Measurements from ENCODE around the gene ATL1.

The ATL1 gene

DNA sequence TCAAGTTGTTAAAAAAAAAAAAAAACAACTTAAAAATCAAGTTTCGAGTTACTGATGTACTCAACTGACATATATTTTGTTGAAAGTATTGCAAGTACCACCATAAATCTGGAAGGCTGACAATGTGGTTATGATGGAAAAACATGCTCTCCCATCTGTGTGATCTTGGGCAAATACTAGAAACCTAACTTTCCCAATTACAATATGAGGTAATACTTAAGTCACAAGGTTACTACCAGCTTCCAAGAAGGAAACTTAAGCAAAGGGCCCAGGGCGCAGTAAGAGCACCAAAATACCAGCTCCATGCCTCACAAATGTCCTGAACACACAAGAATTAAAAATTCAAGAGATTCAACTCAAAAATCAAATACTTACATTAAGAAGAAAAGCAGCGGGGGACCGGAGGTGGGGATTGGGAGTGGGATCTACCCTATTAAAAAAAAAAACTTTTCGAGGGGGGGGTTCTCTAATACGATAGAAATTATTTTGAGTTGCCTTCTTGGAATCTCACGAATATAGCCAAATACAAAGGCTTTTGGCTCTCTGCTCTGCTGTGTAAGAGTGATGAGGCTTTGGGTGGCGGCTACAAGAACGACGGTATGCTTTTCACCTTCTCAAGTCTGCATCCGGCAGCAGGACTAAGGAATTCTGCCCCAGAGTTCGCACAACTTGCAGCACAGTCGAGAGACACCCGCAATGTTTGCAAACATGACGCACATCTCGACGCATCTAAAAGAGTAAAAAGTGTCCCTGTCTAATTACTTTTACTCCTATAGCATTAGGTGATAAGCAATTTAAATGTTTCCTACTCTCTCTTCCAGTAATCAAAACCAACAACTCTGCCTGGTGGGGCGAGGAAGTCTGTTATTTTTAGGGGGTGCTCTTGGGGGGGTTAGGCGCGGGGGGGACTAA, 107.1 kb downstream of the ATL1 start:
- peaks cover 0 to 16% (median 0%) of the 10 kb centered on the region in 11 experiments; a peak in 2 of 22 replicates for H4K20me1 ChIP-seq
- peak overlapping the region; percentile 77 to 95 (median 86) for H3K27ac ChIP-seq
- H3K9me3 ChIP-seq (replicated peaks in 1 of 11) = peaks cover 0 to 5% (median 0%) of the 10 kb centered on the region in 11 experiments; a peak in 5 of 22 replicates
- peak overlapping the region; percentile 81 to 96 (median 90) for H3K4me3 ChIP-seq
- no peaks in the 10 kb centered on the region for H3K27me3 ChIP-seq
- H3K36me3 ChIP-seq = peaks cover 4 to 27% (median 20%) of the 10 kb centered on the region in 11 experiments; a peak in 19 of 22 replicates
- peak overlapping the region; percentile 85 to 96 (median 89) for H3K9ac ChIP-seq
- H3K4me1 ChIP-seq = peaks cover 18 to 42% (median 29%) of the 10 kb centered on the region in 10 experiments; a peak in 19 of 20 replicates
- no peak for TF ChIP-seq Cebpa-rat (IDR thresholded peaks at IDR 0.05)
- H3K4me2 ChIP-seq = peak overlapping the region; percentile 77 to 95 (median 88)

DNA sequence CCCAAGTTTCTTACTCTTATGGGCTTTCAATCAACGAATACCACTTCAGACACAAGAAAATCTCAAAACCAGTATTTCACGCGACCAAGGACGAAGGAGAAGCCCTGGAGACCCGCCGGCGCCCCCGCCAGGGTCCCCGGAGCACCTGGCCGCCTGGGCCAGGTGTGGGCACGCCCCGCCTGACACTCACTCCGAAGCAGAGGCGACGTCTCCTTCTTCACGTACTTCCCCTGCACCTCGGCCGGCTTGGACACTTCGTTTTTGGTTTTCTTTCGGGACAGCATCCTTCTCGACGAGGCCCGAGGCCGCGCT, 107.7 kb downstream of the ATL1 start:
- Histone ChIP-seq H3K4me2 (peak overlapping the region; percentile 77 to 95 (median 88)), H3K9me3 (replicated peaks in 1 of 11) (no peaks in the 10 kb centered on the region; a peak in 2 of 22 replicates), H3K9ac (peak overlapping the region; percentile 85 to 96 (median 89)), H3K36me3 (peaks cover 4 to 22% (median 15%) of the 10 kb centered on the region in 11 experiments; a peak in 17 of 22 replicates), H4K20me1 (peaks cover 0 to 16% (median 0%) of the 10 kb centered on the region in 11 experiments; a peak in 2 of 22 replicates), H3K27me3 (no peaks in the 10 kb centered on the region), H3K4me1 (peaks cover 18 to 42% (median 29%) of the 10 kb centered on the region in 10 experiments; a peak in 19 of 20 replicates), H3K4me3 (peak overlapping the region; percentile 81 to 96 (median 90)), H3K27ac (peak overlapping the region; percentile 77 to 95 (median 86))
- no peak for TF ChIP-seq Cebpa-rat (IDR thresholded peaks at IDR 0.05)

DNA sequence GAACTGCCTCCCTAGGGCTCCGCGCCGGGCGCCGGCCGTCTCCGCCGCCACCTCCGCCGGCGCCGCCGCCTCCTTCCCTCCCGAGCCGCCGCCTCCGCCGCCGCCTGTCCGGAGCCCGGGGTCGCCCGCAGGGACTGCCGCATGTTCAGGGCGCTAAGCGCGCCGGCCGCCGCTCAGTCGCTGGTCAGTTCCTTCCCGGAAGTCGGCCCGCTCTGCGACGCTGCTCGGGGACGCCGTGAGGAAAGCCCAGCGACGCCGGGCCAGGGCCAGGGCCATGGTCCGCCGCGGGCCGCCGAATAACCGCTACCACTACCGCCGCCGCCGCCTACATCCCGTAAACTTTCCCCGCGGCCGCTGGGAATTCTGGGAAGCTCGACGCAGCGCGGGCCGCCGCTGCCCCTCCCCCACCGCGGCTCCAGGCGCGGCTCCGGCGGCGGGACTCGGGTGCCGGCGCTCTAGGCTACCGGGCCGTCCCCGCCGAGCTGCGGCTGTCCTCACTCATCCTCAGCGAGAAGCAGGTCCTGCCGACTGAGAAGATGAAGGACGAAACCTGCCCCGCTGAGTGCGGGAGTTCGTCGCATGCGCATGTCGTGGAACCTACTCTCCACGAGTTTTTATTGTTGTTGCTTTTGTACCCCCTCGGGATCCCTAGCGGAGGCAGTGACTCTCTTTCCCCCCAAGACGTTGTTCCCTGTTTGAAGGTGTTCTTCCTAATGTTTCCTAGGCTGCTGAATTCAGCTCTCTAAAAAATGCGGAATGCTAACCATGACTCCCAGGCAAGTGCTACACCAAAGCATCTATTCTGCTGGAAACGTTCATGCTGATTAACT, 108.3 kb downstream of the ATL1 start, which contains the start of gene SAV1:
Gene SAV1 (minus strand): TSS at position 311 of the 830 bp plus-strand sequence. CDS start 339 bp downstream, outside the sequence.
- no peak for TF ChIP-seq Cebpa-rat (IDR thresholded peaks at IDR 0.05)
- H3K36me3 ChIP-seq = peaks cover 4 to 16% (median 13%) of the 10 kb centered on the region in 11 experiments; a peak in 16 of 22 replicates
- peaks cover 0 to 16% (median 0%) of the 10 kb centered on the region in 11 experiments; a peak in 2 of 22 replicates for H4K20me1 ChIP-seq
- peaks cover 18 to 42% (median 29%) of the 10 kb centered on the region in 10 experiments; a peak in 19 of 20 replicates for H3K4me1 ChIP-seq
- H3K27ac ChIP-seq = peak within 1 kb of the TSS; percentile 77 to 95 (median 86)
- peak within 1 kb of the TSS; percentile 81 to 96 (median 90) for H3K4me3 ChIP-seq
- peak within 1 kb of the TSS; percentile 77 to 95 (median 88) for H3K4me2 ChIP-seq
- no peaks in the 10 kb centered on the region for H3K27me3 ChIP-seq
- H3K9ac ChIP-seq = peak within 1 kb of the TSS; percentile 85 to 96 (median 89)
- H3K9me3 ChIP-seq (replicated peaks in 1 of 11) = no peaks in the 10 kb centered on the region; a peak in 1 of 22 replicates

DNA sequence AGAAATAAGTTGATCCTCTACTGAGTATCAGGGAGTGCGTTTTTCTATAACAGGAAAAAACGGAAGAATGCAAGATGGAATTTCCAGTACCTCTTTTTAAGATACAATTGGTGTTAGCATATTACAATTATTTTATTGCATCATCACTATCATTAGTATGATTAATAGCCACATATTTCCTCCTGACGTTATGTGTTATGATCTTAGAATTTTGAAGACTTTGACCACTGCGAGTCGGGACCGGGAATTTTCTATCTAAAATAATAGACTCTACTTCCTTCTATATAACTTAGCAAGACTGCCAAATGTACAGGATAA, 108.8 kb downstream of the ATL1 start:
- peak overlapping the region in 5 of 11 experiments; percentile 82 to 95 (median 89); a peak in 10 of 22 replicates for H3K27ac ChIP-seq
- H3K9me3 ChIP-seq (replicated peaks in 1 of 11) = no peaks in the 10 kb centered on the region; a peak in 1 of 22 replicates
- H3K36me3 ChIP-seq = peaks cover 4 to 12% (median 10%) of the 10 kb centered on the region in 11 experiments; a peak in 16 of 22 replicates
- no peaks in the 10 kb centered on the region for H3K27me3 ChIP-seq
- H3K4me3 ChIP-seq = peak overlapping the region; percentile 81 to 96 (median 90)
- H3K9ac ChIP-seq = peak overlapping the region in 10 of 11 experiments; percentile 85 to 96 (median 89); a peak in 16 of 22 replicates
- H3K4me1 ChIP-seq = peaks cover 18 to 42% (median 29%) of the 10 kb centered on the region in 10 experiments; a peak in 19 of 20 replicates
- H4K20me1 ChIP-seq = peaks cover 0 to 16% (median 0%) of the 10 kb centered on the region in 11 experiments; a peak in 2 of 22 replicates
- peak overlapping the region; percentile 77 to 95 (median 88) for H3K4me2 ChIP-seq
- TF ChIP-seq Cebpa-rat (IDR thresholded peaks at IDR 0.05) = peak in 2 of 11 experiments; percentile 30 to 60; a peak in 2 of 22 replicates

- Histone ChIP-seq H4K20me1 (peaks cover 0 to 16% (median 0%) of the 10 kb centered on the region in 11 experiments; a peak in 2 of 22 replicates), H3K4me3 (no peak overlapping the region), H3K36me3 (peaks cover 0 to 4% (median 3%) of the 10 kb centered on the region in 11 experiments; a peak in 11 of 22 replicates), H3K27me3 (no peaks in the 10 kb centered on the region), H3K4me2 (peak overlapping the region in 1 of 11 experiments; percentile 87; a peak in 2 of 22 replicates), H3K4me1 (peaks cover 17 to 39% (median 27%) of the 10 kb centered on the region in 10 experiments; a peak in 19 of 20 replicates), H3K9ac (no peak overlapping the region), H3K27ac (no peak overlapping the region), H3K9me3 (replicated peaks in 1 of 11) (peaks cover 0 to under 1% (median 0%) of the 10 kb centered on the region in 11 experiments; a peak in 1 of 22 replicates)
- TF ChIP-seq Cebpa-rat (IDR thresholded peaks at IDR 0.05) = no peak
These were observed 109.6 kb downstream of the ATL1 start for GRCh38 chr14:50669441-50669986.

GRCh38 chr14:50670196-50670865, 110.4 kb downstream of the ATL1 start:
- Histone ChIP-seq H3K27me3 (no peaks in the 10 kb centered on the region), H3K9me3 (replicated peaks in 1 of 11) (peaks cover 0 to 7% (median 0%) of the 10 kb centered on the region in 11 experiments; a peak in 1 of 22 replicates), H3K36me3 (no peaks in the 10 kb centered on the region), H3K27ac (no peak overlapping the region), H3K4me2 (no peak overlapping the region), H3K4me3 (no peak overlapping the region), H4K20me1 (peaks cover 0 to 16% (median 0%) of the 10 kb centered on the region in 11 experiments; a peak in 2 of 22 replicates), H3K4me1 (peaks cover 11 to 33% (median 21%) of the 10 kb centered on the region in 10 experiments; a peak in 19 of 20 replicates), H3K9ac (no peak overlapping the region)
- TF ChIP-seq Cebpa-rat (IDR thresholded peaks at IDR 0.05) = no peak

GRCh38 chr14:50670866-50671256, 110.9 kb downstream of the ATL1 start:
- peaks cover 0 to 7% (median 0%) of the 10 kb centered on the region in 11 experiments; a peak in 1 of 22 replicates for H3K9me3 ChIP-seq (replicated peaks in 1 of 11)
- TF ChIP-seq Cebpa-rat (IDR thresholded peaks at IDR 0.05) = no peak
- no peak overlapping the region for H3K9ac ChIP-seq
- peaks cover 6 to 31% (median 16%) of the 10 kb centered on the region in 10 experiments; a peak in 18 of 20 replicates for H3K4me1 ChIP-seq
- H3K27me3 ChIP-seq = no peaks in the 10 kb centered on the region
- H4K20me1 ChIP-seq = peaks cover 0 to 16% (median 0%) of the 10 kb centered on the region in 11 experiments; a peak in 2 of 22 replicates
- no peak overlapping the region for H3K4me3 ChIP-seq
- no peaks in the 10 kb centered on the region for H3K36me3 ChIP-seq
- no peak overlapping the region for H3K4me2 ChIP-seq
- no peak overlapping the region for H3K27ac ChIP-seq
